Measurements from ENCODE around the gene RAB34.
"Not testable (repeated sequence)": the region's sequence is repeated elsewhere in the genome, so short reads cannot be mapped to it uniquely, and the experiment has no call there.

Gene RAB34

GRCh38 chr17:28728364-28729200 lies 10.9 kb upstream of the RAB34 start, which contains the start of gene NEK8:
TSS of gene NEK8 (plus strand) at chr17:28728788. CDS start at chr17:28728814, 26 bp downstream.
- no peak for TF ChIP-seq CTCF (IDR thresholded peaks at IDR 0.05; ENCODE audit: low read depth, low read length)

DNA sequence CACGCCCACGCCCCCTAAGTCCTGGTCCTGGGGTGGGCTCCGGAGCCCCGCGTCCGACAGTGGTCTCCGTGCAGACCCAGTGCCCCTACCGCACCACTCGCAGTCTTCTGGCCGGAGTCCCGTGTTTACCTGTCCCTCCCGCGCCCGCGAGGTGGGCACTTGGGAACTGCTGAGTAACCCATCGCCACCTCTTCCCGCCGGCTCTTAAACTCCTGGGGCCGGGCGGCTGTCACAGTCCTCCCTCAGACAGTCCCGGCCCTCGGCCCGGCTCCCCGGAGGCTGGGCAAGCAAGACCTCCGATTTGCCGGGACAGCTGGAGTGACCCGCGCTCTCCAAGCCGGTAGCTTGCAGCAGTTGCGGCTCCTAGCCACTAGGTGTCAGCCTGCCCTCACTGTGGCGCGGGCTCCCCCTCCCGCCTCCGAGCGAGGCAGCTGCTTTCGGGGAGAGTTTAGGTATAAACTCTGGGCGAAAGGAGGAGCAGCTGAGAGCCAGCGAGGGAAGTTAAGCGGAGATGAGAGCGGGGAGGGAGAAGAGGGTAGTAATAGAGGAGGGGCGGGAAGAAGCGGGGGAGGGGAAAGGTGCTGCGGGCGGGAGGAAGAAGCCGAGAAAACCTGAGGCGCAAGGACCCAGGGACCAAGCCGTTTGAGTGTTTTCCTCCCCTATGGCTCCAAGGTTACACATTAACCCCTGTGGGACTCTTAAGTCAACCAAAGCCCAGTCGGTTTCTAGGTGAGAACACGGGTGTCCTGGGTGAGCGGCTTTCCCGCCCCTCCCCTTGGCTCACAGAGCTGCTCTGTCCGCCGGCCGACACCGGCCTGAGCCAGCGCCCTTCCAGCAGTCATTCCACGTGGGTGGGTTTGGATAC lies 9.2 kb upstream of the RAB34 start:
- peak overlapping the region; percentile 65 for H3K4me3 ChIP-seq (ENCODE audit: low read depth, low read length)
- peak; percentile 98 for TF ChIP-seq CTCF (IDR thresholded peaks at IDR 0.05; ENCODE audit: low read depth, low read length)

More at GRCh38 chr17:28728364-28729200, 10.9 kb upstream of the RAB34 start, which contains the start of gene NEK8:
- peak within 1 kb of the TSS; percentile 84 for H3K4me3 ChIP-seq (ENCODE audit: low read depth, low read length)

DNA sequence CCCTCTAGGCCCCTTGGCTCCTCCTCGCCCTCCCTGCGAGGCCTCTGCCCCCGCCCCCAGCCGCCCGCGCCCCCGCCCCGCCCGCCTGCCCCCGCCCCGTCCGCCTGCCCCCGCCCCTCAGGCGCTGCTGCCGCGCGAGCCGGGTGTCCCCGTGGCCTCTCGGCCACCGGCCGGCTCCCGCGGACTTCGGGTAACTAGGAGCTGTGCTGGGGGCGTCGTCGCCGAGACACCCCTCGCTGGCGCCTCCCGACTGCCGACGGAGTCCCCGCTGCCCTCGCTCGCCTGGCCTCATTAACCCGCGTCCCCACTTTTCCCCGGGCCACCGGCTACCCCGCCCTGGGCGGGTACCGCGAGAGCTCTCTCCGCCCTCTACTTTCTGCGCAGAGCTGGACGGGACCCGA lies 8.6 kb upstream of the RAB34 start, which contains the start of gene TLCD1:
Gene TLCD1 (minus strand): TSS at position 8 of the 401 bp plus-strand sequence. CDS start 136 bp downstream, outside the sequence.
- peak within 1 kb of the TSS; percentile 65 for H3K4me3 ChIP-seq (ENCODE audit: low read depth, low read length)
- TF ChIP-seq CTCF (IDR thresholded peaks at IDR 0.05; ENCODE audit: low read depth, low read length) = no peak

DNA sequence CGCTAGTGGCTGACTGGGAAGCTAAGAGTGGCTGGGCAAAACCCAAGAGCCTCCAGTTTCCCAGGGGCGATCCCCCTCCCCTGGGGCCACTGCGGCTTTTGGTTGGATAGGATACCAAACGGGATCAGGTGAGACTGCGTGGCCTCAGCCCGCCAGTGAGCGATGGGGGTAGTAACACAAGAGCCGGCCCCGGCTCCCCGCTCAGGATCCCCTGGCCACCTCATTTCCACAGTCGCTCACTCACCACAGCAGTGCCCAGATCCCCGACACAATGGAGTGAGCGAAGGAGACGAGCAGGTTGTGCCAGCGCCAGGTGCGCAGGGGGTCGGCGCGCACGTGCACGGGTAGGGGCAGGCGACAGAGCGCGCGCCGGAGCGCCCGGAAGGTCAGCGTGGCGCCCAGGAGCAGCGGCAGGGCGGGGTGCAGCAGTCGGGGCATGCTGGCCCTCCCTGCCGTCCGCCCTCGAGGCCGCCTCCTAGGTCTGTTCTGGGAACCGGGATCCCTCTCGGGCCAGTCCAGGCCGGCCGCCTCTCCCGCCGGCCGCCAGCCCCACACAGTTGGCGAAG lies 8.1 kb upstream of the RAB34 start:
- no peak for TF ChIP-seq CTCF (IDR thresholded peaks at IDR 0.05; ENCODE audit: low read depth, low read length)
- peak overlapping the region; percentile 65 for H3K4me3 ChIP-seq (ENCODE audit: low read depth, low read length)

DNA sequence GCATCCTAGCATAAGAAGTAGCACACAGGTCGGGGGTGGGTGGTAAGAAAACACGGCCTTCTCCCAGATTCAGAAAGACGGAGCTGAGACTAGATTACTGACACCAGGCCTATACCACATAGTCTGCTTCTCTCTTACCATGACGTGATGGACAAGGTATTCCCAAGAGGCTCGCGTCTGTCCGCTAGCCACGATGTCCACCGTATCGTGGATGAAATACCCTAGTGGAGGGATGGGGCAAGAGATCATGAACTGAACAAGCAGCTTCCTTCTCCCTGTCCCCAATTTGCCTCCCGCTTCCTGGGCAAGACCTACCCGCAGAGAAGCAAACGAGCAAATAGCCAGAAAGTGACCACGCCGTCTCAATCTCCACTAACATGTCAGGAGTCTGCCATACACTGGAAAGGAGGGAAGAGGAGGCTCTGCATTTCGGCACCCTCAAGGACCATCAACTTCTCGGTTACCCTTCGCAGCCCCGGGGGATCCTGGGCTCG lies 7.5 kb upstream of the RAB34 start:
- TF ChIP-seq CTCF (IDR thresholded peaks at IDR 0.05; ENCODE audit: low read depth, low read length) = no peak
- peak overlapping the region; percentile 65 for H3K4me3 ChIP-seq (ENCODE audit: low read depth, low read length)

GRCh38 chr17:28724500-28725165 lies 7.0 kb upstream of the RAB34 start:
- TF ChIP-seq CTCF (IDR thresholded peaks at IDR 0.05; ENCODE audit: low read depth, low read length) = no peak
- H3K4me3 ChIP-seq (ENCODE audit: low read depth, low read length) = no peak overlapping the region

GRCh38 chr17:28723836-28724499 lies 6.3 kb upstream of the RAB34 start:
- not testable (repeated sequence) for H3K4me3 ChIP-seq (ENCODE audit: low read depth, low read length)
